Lower lobe of right lung (tissue), 2 donors: ENCODE measurements around the gene TMEM39A. TPM values are rescaled to one million over a fixed set of nuclear protein-coding genes. Genes with fewer than 3 reads are reported as not detected.

Source experiments
- ATAC-seq, 2 donors: fragments of 200-7000 bp; cut with Tn5 transposase; one replicate each; pipeline ENCODE4 v1.9.1; 2020 to 2022; ENCODE audit warnings: mild to moderate bottlenecking in 2 of 2, moderate library complexity in 2 of 2
- DNase-seq: peaks from one replicate; pipeline ENCODE4 v3.0.0-alpha.2; 2020
- H3K27ac ChIP-seq: fragments of 200-600 bp; one replicate; pipeline ENCODE4 v1.8.0; 2022
- H3K27me3 ChIP-seq: fragments of 200-600 bp; one replicate; pipeline ENCODE4 v1.8.0; 2022; ENCODE audit warnings: low read depth
- H3K36me3 ChIP-seq: fragments of 200-600 bp; one replicate; pipeline ENCODE4 v1.8.0; 2022; ENCODE audit warnings: mild to moderate bottlenecking
- H3K4me1 ChIP-seq: fragments of 200-600 bp; one replicate; pipeline ENCODE4 v1.8.0; 2022
- H3K4me3 ChIP-seq: fragments of 200-600 bp; one replicate; pipeline ENCODE4 v1.8.0; 2022; ENCODE audit warnings: mild to moderate bottlenecking
- H3K9me3 ChIP-seq: fragments of 200-600 bp; one replicate; pipeline ENCODE4 v1.8.0; 2022
- intact Hi-C: fragments of 100-400 bp; cut with DNase I; formaldehyde crosslinking; loops from one replicate; pipeline ENCODE4 v1.11.0; 2022
- total RNA-seq: library from RNA; stranded (reverse); fragmentation: NEBNext Ultra II Directional; extraction: Animal tissue kit (Norgen Biotek cat#: 25700); gene quantifications from one replicate; pipeline ENCODE4 v1.2.1, GENCODE V29; 2021
- TF ChIP-seq, protein P1 (sequence below): fragments of 200-600 bp; IDR thresholded peaks from one replicate; pipeline ENCODE4 v1.8.0; 2022; ENCODE audit warnings: antibody characterized with exemption, mild to moderate bottlenecking
- donor health status: DM: no; HTN: yes; CAD: no; lungs with severe emphysema.

Gene TMEM39A
- total RNA-seq, 1 donor from 2014 or later, result 37.9 TPM

DNA sequence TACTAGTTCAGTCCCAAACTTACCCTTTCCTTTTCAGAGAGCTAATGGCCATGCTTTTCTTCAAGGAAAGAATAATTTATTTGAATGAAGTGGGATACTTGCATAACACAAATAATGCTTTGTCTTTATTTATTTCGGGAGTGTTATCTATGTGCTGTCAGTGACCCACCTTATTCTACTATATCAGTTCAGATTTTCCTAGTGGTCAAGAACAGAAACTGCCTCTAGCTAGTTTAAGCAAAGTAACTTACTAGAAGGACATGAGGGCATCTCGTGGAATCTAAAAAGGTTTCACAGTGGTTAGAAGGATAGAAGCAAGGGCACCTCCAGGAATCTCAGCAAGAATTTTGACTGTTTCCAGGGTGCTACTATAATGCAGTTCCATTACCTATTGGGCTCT is 31.2 kb upstream of the TMEM39A start:
- no peak for DNase-seq
- intact Hi-C loops, result no loop called here
- peaks cover 10% of the 10 kb centered on the region for H3K36me3 ChIP-seq
- ATAC-seq, result no peak
- H3K4me3 ChIP-seq, result no peak overlapping the region
- no peak overlapping the region for H3K27ac ChIP-seq
- TF ChIP-seq, protein P1, sequence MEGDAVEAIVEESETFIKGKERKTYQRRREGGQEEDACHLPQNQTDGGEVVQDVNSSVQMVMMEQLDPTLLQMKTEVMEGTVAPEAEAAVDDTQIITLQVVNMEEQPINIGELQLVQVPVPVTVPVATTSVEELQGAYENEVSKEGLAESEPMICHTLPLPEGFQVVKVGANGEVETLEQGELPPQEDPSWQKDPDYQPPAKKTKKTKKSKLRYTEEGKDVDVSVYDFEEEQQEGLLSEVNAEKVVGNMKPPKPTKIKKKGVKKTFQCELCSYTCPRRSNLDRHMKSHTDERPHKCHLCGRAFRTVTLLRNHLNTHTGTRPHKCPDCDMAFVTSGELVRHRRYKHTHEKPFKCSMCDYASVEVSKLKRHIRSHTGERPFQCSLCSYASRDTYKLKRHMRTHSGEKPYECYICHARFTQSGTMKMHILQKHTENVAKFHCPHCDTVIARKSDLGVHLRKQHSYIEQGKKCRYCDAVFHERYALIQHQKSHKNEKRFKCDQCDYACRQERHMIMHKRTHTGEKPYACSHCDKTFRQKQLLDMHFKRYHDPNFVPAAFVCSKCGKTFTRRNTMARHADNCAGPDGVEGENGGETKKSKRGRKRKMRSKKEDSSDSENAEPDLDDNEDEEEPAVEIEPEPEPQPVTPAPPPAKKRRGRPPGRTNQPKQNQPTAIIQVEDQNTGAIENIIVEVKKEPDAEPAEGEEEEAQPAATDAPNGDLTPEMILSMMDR, result no peak
- H3K4me1 ChIP-seq, result peaks cover 19% of the 10 kb centered on the region
- H3K9me3 ChIP-seq, result no peaks in the 10 kb centered on the region
- no peaks in the 10 kb centered on the region for H3K27me3 ChIP-seq

DNA sequence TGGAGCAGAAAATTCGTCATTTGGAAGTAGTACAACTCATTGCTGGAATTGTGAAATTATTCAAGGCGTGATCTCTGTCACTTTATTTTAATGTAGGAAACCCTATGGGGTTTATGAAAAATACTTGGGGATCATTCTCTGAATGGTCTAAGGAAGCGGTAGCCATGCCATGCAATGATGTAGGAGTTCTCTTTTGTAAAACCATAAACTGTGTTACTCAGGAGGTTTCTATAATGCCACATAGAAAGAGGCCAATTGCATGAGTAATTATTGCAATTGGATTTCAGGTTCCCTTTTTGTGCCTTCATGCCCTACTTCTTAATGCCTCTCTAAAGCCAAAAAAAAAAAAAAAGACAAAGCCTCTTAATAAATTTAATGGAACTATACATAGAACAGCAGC is 29.4 kb upstream of the TMEM39A start:
- Histone ChIP-seq H3K4me1 (peaks cover 12% of the 10 kb centered on the region), H3K27ac (no peak overlapping the region), H3K27me3 (no peaks in the 10 kb centered on the region), H3K9me3 (no peaks in the 10 kb centered on the region), H3K36me3 (peaks cover 22% of the 10 kb centered on the region), H3K4me3 (no peak overlapping the region)
- TF ChIP-seq, protein P1, result no peak
- ATAC-seq (no peak), DNase-seq (no peak)
- intact Hi-C loops, result no loop called here

DNA sequence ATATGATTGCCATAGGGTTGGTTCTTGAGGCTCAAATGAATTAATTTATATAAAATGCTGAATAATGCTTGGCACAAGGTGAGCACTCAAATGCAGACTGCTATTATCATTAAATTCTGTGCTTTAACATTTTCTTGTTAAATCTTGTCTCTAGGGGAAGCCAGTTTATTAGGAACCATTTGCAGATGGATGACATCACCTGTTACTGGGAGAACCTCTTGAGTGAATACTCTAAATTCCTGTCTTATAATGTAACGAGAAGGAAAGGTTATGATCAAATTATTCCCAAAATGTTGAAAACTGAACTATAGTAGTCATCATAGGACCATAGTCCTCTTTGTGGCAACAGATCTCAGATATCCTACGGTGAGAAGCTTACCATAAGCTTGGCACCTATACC is 28.7 kb upstream of the TMEM39A start:
- no peak overlapping the region for H3K27ac ChIP-seq
- DNase-seq, result no peak
- H3K9me3 ChIP-seq, result no peaks in the 10 kb centered on the region
- H3K27me3 ChIP-seq, result no peaks in the 10 kb centered on the region
- ATAC-seq, result peak in 1 of 2 donors; percentile 69
- TF ChIP-seq, protein P1, result no peak
- H3K4me3 ChIP-seq, result no peak overlapping the region
- peaks cover 29% of the 10 kb centered on the region for H3K36me3 ChIP-seq
- H3K4me1 ChIP-seq, result peaks cover 5% of the 10 kb centered on the region
- intact Hi-C loops, result no loop called here

DNA sequence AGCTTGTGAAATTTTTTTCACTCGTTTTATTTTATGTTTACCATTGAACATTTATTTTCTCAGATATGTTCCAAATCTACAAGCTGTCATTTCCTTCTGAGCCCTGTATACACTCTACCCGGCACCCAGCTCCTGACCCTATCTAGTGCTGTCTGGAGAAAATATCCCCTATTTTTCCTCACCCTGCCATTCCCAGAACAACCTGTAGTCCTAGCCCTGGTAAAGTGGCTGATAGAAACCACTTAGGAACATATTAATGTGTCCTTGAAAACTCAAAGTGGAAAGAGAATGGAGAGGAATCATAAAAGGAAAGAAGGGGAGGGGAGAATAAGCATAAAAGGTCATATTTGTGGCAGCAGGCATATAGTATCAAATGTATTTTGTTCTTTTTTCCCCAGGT is 26.7 kb upstream of the TMEM39A start:
- no peaks in the 10 kb centered on the region for H3K4me1 ChIP-seq
- H3K9me3 ChIP-seq, result no peaks in the 10 kb centered on the region
- H3K27me3 ChIP-seq, result no peaks in the 10 kb centered on the region
- intact Hi-C loops, result no loop called here
- DNase-seq (no peak), ATAC-seq (peak in 1 of 2 donors; percentile 48)
- no peak overlapping the region for H3K4me3 ChIP-seq
- H3K36me3 ChIP-seq, result peaks cover 49% of the 10 kb centered on the region
- no peak overlapping the region for H3K27ac ChIP-seq
- TF ChIP-seq, protein P1, result no peak

DNA sequence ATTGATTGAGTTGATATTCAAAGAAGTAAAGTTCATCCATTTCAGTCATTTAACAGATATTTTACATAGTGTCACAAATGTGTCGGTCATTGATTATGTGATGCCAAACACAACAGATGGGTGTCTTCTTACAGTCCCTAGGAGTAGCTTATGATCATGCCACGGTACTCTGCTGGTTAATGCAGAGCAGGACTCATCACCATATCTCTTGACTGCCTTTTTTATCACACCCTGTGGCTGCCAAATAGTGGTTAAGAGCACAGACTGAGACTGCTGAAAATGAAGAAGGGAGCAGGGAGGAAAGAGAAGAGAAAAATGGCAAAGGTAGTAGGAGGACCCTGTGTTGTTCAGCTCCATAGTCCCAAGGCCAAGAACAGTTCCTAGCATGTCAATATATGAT is 22.1 kb upstream of the TMEM39A start:
- TF ChIP-seq, protein P1, result no peak
- H3K9me3 ChIP-seq, result no peaks in the 10 kb centered on the region
- H3K27ac ChIP-seq, result no peak overlapping the region
- DNase-seq (no peak), ATAC-seq (no peak)
- H3K4me1 ChIP-seq, result no peaks in the 10 kb centered on the region
- H3K4me3 ChIP-seq, result no peak overlapping the region
- H3K36me3 ChIP-seq, result peaks cover 71% of the 10 kb centered on the region
- intact Hi-C loops, result no loop called here
- H3K27me3 ChIP-seq, result no peaks in the 10 kb centered on the region

DNA sequence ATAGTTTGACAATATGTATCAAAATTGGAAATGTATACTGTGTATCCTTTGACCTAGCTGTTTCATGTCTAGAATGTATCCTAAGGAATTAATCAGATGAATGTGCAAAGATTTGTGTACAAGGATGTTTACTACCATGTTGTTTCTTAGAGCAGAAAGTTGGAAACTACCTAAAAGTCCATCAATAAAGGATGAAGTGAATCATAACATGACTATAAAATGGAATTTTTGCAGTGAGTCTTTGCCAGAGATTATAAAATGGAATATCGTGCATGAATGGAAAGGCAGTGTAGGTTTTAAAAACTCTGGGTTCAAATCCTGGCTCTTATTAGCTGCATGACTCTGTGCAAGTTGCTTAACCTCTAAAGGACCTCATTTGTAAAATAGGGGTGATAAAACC is 19.7 kb upstream of the TMEM39A start:
- TF ChIP-seq, protein P1, result no peak
- no peak for DNase-seq
- Histone ChIP-seq H3K36me3 (peaks cover 87% of the 10 kb centered on the region), H3K9me3 (no peaks in the 10 kb centered on the region), H3K27me3 (no peaks in the 10 kb centered on the region), H3K27ac (no peak overlapping the region), H3K4me3 (no peak overlapping the region), H3K4me1 (no peaks in the 10 kb centered on the region)
- intact Hi-C loops, result no loop called here
- ATAC-seq, result no peak
